Amniotic stem cell (primary cell): ENCODE data around the gene IL15.
"Not testable (repeated sequence)": the region's sequence is repeated elsewhere in the genome, so short reads cannot be mapped to it uniquely, and the experiment has no call there.

Experiments used
- DNase-seq: peaks from one replicate; lab custom pipeline; 2025; lab: John Stamatoyannopoulos, UW

The IL15 gene

GRCh38 chr4:141647966-141648365, 11.6 kb downstream of the IL15 start:
- no peak for DNase-seq

GRCh38 chr4:141652161-141652778, 15.9 kb downstream of the IL15 start:
- DNase-seq = no peak

- no peak for DNase-seq
Observed at GRCh38 chr4:141654098-141654497, 17.7 kb downstream of the IL15 start.

- no peak for DNase-seq
Observed at GRCh38 chr4:141656031-141656430, 19.6 kb downstream of the IL15 start.

- DNase-seq = no peak
Observed at GRCh38 chr4:141657550-141658250, 21.3 kb downstream of the IL15 start.

GRCh38 chr4:141658309-141658708, 21.9 kb downstream of the IL15 start:
- DNase-seq = no peak

GRCh38 chr4:141659539-141659938, 23.2 kb downstream of the IL15 start:
- DNase-seq = no peak

- DNase-seq = no peak
Observed at GRCh38 chr4:141660880-141661279, 24.5 kb downstream of the IL15 start.

GRCh38 chr4:141668200-141668910, 32.0 kb downstream of the IL15 start:
- DNase-seq = no peak

- DNase-seq = no peak
Observed at GRCh38 chr4:141669501-141669900, 33.1 kb downstream of the IL15 start.

- DNase-seq = no peak
Observed at GRCh38 chr4:141675384-141675783, 39.0 kb downstream of the IL15 start.

- no peak for DNase-seq
Observed at GRCh38 chr4:141676087-141676670, 39.8 kb downstream of the IL15 start.

- DNase-seq = no peak
Observed at GRCh38 chr4:141680060-141680459, 43.7 kb downstream of the IL15 start.

GRCh38 chr4:141684785-141685184, 48.4 kb downstream of the IL15 start:
- DNase-seq = no peak

- DNase-seq = no peak
Observed at GRCh38 chr4:141686146-141686775, 49.9 kb downstream of the IL15 start.

- DNase-seq = no peak
Observed at GRCh38 chr4:141686879-141687278, 50.5 kb downstream of the IL15 start.

GRCh38 chr4:141689726-141690296, 53.4 kb downstream of the IL15 start:
- DNase-seq = not testable (repeated sequence)

- not testable (repeated sequence) for DNase-seq
Observed at GRCh38 chr4:141691247-141691646, 54.9 kb downstream of the IL15 start.

- DNase-seq = no peak
Observed at GRCh38 chr4:141692081-141692480, 55.7 kb downstream of the IL15 start.

- no peak for DNase-seq
Observed at GRCh38 chr4:141697116-141697515, 60.7 kb downstream of the IL15 start.

GRCh38 chr4:141702472-141703182, 66.2 kb downstream of the IL15 start:
- DNase-seq = no peak
